NCI-H748 (cell line): ENCODE data around the gene FBXO7.

Source experiments
- DNase-seq: peaks from one replicate; lab custom pipeline; 2025; ENCODE audit not compliant: unreplicated experiment; lab: John Stamatoyannopoulos, UW

Gene FBXO7

DNA sequence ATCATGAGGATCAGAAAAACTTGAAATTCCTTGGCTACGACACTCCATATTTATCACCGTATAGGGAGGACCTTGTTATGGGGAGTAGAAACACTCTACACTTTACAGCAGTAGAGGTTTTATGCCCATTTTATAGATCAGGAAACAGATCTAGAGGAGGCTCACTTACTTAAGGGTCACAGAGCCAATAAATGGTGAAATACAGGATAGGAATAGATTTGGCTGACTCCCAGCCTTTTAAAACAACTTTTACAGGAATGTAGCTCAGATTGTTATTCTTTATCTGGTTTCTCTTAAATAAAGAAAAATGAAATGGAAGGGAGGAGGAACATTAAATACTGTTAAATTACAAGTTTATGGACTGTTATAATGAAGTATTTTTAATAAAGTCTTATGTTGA is 14.8 kb downstream of the FBXO7 start:
- DNase-seq = no peak

DNA sequence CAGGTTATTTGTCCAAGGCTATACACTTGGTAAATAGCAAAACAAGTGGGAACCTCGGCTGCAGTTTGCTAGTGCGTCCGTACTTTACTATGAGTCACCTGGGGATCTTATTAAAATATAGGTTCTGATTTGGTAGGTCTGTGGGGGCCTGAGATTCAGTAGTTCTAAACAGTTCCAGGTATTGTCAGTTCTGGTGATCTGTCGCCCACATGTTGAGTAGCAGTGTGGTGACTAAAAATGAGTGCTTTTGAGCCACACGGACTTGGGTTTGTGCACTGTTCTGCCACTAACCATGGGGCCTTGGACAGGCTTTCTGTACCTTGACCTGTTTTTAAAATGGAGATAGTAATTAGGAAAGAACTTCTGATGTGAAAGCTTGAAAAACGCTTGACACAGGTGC is 15.7 kb downstream of the FBXO7 start:
- DNase-seq = no peak

DNA sequence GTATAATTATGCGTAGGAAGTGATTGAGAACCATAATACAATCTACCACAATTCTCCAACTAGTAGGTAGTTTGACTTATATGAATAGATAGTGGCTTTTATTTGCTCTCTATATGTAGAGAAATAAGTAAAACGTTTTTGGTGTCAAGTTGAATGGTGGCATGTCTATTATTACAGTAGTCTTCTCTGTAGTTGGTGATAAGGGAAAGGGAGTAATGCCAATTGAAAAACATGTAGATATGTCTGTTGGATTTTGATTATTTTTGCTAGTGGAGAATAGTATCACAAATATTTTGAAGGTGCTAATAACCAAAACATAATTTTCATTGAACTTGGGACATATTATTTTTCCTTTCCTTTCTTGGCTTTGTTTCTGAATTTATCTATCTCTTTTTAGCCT is 17.5 kb downstream of the FBXO7 start:
- no peak for DNase-seq

DNA sequence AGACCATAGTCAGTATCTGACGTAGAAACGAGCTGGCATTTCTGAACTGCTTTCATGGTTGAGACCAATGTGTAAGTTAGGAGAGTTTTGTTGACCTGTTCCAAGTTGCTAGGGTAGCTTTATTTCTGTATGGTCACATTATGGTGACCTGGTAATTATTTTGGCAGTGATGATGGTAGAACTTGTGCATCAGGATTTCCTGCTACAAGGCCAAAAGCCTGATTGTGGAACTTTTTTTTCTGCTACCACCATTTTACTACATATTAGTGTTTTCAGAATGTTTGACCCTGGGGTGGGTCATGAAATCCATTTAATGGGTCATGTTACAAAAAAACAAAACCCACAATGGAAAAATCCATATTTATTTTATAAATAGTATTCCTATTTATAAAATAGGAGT is 18.9 kb downstream of the FBXO7 start:
- no peak for DNase-seq

DNA sequence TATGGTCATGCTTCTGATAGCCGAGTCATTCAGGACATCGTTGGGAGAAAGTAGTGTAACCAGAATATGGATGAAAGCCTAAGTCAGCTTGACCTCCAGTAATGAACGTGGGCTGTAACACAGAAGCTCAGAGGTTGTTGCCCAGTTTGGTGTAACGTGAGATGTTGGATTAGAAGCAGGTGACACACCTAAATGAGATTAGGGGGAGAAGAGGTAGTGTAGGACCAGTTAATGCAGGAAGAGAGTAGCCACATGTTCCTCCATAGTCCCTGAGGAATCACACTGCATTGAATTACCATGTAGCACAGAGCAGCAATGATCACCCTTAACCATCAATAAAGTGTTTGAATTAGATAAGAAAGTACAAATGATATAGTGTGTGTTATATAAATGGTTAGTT is 20.4 kb downstream of the FBXO7 start:
- no peak for DNase-seq

DNA sequence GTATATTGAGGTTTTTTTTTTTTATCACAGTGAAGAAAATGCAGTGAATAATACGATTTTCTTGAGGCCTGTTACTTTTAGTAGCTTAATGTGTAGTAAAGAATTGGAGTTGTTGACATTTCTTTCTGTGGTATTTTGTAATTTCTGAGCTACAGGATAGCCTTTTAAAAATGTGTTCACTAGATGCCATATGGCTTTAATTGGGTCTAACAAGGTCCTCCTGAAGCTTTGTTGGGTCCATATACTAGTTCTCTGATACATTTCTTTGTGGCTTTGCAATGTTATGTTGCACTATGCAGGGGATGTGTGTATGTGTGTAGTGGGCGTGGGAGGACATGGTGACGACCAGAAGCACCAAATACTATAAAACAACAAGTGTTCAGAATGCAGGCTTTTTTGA is 25.1 kb downstream of the FBXO7 start:
- no peak for DNase-seq

DNA sequence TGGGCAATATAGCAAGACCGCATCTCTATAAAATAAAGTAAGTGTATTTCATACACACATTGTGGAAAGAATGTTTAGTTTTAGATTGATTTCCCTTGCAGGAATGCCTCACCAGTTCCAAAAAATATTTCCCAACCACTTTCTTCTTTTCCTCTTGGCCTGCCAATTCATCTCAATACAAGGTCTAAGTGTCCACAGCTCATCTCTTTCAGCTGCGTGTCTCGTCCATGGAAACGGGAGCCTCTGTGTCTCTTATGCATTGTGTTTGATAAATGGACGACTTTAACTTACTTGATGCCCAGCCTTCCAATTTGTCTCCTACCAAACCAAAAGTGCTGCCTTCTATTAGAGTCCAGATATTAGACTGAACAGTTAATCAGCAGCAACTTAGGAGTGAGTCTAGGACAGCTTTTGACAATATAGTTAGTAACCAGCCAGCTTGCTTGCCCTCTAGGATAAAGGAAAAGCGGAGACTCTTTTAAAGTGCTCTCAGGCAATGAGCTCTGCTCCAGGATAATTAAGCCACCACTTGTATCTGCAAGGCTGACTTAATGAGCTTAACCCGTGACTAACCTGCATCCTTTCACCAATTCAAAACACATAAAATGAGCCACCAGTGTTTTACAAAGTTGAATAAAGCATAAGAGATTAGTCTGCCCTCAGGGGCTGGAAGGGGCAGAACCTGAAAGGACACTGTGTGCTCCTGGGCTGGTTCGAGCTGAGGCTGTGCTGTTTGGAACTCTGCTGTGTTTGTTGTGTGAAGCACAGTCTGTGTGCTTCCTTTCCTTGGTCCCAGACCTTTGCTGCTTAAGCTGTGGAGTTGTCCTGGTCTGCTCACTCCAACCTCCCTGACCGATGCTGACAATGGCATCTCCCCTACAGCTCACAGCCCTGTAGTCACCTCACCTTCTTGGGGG is 27.5 kb downstream of the FBXO7 start:
- DNase-seq = no peak

DNA sequence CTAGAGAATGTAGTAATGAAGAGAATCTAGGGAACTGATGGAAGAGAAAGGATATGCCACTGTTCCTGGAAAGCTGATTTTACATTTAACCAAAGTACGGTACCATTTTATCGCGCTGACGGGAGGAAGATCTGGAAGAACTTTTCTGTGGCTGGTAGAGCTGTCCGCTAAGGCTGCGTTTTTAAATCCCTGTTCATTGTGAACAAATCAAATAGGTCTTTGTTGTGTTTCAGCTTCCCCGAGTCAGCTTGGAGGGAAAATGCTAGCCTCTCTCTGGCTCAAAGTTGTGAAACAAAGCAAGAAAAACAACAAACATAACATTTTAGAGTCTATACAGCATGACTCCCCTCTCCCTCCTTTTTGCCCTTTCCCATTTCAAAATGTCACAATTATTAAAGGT is 34.4 kb downstream of the FBXO7 start:
- DNase-seq = no peak

DNA sequence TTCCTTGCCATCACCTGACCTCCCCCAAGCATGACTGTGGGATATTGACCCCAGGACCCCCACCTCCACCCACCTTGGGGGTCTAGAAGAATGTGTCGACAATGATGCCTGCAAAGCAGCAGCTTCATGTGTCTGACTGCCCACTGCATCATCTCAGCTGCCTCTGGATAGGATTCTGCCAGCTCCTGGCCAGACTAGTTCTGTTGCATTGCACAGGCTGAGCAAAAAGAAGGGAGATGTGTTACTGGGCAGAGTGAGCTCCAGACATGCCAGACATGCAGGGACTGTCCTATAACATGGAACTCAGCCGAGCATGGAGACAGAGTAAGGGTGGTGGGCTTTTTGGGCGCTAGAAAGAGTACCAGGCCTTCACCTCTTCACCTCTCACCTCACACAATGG is 36.7 kb downstream of the FBXO7 start:
- no peak for DNase-seq

DNA sequence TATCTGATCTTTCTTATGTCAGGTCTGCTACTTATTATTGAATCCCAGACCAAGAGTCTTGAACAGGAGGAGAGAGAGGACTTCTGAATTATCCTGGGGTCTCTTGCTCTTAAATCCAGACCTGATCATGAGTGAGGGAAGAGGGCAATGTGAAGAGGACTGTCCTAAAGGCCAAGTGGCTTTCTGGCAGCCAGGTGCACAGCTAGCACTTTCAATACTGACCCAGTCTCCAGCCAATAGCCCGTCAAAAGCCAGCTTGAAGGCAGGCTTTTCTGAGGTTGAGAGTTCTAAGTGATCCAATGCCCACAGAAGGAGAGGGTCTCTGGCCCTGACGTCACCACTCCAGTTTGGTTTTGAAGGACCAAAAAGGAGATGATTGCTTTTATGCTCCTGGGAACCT is 37.2 kb downstream of the FBXO7 start:
- DNase-seq = no peak

DNA sequence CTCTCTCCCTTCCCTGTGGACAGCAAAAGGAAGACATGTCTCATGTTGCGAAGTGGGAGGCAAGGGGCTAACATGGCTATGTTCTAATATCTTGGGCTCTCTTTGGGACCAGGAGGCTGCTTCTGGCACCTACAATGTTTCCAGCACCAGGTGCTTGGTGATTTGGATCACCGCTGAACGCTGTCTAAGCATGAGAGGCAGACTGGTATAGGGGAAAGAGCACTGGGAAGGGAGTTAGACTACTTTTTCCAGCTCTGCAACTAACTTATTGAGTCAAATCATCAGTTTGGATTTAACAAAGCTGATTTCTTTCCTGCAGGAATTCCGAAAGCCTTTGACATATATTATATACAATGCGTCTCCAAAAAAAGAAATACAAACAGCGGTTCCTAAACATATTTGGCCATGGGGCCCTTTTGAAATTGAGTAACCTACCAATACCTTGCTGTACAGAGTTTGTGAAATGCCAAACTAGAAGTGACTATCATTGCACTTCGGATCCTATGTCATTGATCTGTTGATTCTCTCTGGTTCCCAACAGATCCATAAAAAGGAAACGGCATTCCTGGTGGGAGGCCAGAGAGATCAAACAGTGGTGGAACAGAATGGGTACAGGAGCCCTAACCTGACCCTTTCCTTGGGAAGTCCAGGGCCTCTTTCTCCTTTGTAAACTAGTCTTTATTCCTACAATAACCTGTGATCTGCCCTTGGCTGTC is 37.8 kb downstream of the FBXO7 start:
- no peak for DNase-seq

DNA sequence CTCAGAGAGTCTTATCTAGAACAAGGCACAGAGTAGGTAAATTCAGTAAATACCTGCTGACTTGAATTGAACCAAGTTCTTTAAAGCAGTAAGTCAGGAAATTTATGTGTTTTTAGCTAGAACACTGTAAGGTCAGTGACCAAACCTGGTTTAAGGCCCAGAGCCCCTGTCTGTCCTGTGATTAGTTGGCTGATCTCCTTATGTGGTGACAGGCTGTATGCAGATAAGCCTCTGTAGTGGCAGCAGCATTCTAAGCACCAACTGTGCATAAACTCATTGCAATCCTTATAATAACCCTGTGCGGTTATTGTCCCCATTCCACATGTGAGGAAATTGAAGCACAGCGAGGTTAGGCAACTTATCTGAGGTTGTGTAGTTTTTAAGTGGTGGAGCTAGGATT is 40.5 kb downstream of the FBXO7 start:
- DNase-seq = no peak

DNA sequence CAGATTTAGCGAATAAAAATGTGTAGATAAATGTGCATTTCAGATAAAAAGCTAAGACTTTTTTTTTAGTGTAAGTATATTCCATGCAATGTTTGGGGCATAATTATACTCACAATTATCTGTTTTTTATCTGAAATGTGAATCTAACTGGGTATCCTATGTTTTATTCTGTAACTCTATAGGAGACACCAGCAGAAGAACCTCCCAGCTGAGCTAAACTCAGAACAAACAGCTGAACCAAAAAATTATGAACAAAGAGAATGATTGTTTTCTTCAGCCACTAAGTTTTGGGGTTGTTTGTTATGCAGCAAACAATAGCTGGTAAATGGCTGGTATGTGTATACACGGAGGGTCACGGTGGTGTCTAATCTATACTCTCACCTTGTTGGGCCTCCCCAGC is 42.9 kb downstream of the FBXO7 start:
- DNase-seq = no peak

DNA sequence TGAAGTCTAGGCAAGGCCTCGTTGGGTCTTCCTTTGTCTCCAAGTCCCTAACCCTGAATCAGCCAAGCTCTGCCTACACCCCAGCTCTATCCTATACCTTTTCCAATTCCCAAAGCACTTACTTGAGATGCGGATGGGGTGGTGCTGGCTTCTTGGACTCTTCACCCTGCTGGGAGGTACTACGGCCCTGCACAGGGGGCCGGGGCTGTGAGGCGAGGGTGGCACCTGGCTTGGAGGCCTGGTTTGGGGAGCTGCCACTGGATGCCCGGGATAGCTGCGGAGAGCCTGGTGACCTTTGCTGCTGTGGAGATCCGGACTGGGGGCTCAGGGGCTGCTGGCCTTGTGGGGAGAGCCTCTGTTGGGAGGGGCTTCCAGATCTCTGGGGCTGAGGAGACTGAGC is 43.3 kb downstream of the FBXO7 start:
- no peak for DNase-seq

DNA sequence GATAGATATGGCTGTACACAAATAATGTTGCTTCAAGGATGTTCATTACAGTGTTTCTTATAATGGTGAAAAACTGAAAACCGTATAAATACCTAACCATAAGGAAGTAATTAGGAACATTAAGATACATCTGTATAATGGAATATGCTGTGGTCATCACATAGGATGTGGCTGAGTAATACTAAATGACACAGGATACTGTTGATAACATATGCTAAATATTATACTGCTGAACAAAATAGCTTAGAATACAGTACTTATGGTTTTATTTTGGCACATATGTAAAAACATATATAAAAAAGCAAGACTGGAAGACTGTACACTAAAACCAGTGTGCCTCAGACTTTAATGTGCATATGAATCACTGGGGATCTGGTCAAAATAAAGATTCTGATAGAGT is 43.8 kb downstream of the FBXO7 start:
- DNase-seq = no peak

DNA sequence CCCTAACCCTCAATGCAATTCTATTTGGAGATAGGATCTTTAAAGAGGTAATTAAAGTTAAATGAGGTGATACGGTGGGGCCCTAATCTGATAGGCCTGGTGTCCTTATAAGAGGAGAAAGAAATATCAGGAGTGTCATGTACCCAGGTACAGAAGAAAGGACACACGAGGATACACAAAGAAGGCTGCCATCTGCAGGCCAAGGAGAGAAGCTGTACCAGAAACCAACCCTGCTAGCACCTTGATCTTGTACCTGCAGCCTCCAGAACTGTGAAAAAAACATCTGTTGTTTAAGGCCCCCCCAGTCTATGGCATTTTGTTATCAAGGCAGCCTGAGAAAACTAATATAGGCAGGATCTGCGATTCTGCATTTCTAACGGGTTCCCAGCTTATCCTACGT is 44.2 kb downstream of the FBXO7 start:
- DNase-seq = peak; percentile 7

DNA sequence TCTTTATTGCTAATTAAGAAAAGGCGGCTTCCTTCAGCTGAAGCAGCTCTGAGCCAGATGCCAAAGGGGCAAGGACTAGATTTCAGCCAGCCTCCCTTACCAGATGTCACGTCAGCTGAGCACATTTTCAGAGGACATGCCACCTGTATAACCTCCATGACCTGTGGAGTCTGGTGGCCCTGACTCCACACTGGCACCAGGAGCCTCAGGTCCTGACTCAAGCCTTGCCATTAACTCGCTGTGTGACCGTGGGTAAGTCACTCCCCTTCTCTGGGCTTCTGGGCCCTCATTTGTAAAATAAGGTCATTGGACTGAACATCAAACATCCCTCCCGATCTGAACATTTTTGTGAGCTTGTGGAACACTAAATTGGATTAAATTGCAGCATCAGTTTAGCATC is 46.0 kb downstream of the FBXO7 start:
- no peak for DNase-seq

DNA sequence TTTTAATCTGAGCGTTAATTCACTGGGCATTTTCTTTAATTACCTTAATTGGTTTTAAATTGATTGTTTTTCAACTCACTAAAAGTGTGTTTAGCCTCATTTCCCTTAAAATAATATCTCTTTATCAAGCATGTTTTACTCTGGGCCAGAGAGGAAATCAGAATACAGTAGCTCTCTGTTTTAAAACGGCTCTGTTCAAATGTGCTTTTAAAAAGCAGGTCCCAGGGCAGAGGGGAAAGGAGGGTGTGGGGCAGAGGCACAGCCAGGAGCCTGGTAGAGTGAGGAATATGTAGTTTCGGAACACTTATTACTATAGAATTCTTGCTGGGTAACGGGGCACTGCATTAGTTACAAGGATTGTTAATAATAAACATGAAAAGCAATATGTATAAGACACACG is 47.6 kb downstream of the FBXO7 start:
- DNase-seq = no peak

DNA sequence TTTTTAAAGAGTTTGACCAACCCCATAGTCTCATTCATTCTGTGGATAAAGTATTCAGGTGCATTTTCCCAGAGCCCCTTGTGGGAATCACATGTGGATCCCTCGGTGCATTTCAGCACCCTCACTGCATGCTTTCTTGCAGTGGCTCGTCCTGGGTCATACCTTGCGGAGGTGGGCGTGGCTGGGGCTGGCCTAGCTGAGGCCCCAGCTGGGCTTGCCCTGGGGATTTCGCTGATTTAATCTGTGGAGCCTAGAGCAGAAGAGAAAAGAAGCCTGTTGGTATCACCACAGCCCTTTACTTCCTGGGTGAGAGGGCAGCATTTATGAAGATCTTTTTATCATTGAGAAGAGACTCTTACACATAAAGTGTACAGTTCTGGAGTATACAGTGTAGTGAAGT is 53.1 kb downstream of the FBXO7 start:
- DNase-seq = no peak

DNA sequence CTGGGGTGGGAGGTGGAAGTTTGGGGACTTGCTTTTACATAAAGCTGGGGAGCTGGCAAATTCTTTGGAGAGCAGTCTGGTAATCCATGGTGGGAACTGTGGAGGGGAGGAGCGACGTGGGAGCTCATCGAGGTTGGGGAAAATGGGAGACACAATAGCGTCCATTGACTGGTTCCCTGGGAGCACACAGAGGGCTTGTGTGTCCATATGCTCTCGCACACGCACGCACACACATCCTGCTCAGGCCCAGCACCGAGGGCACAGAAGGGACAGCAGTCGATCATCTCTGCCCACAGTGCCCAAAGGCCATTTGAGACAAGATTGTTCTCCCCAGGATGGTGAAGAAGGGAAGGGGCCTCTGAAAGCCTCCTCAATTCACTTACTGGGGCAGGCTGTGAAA is 53.7 kb downstream of the FBXO7 start:
- DNase-seq = no peak

DNA sequence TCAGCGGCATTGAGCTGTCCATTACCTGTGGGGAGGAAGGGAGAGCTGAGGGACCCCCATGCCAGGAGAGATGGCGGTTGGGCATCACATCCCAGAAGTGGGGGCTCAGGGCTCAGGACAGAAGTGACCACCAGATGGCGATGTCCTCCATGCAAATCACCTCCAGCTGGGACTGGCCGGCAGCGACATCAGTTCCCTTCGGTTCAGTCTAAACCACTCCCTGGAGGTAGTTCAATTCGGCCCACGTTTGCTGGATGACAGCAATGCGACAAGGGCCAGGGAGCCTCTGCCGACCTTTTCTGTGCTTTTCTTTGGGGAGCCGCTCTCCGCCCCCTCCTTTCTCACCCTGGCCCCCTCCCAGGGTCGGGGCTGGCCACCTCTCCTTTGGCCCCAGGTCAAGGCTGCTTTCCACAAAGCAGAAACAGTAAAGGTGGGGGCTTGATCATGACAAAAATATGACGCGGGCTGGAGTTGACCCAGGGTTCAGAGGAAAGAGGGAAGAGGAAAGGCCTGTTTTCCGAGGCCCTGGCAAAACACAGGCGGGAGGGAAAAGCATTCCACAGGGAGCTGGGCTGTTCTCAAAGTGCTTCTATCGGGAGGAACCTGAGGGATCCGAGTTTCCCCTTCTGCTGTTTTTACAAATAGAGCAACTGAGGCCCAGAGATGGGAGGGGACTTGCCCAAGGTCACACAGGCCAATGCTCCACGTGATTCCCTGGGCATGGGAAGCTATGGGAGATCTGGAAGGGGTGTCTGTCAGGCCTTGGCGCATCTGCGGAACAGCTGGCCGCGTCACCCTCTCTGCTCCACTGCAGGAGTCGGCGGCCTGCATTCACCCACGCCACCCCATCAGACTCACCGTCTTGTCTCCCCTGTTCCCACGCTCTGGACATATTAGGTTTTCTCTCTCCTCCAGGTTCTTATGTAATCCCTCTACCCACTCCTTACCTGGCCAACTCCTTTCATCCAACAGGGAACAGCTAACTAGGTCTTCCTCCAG is 54.7 kb downstream of the FBXO7 start:
- DNase-seq = peak; percentile 43
